IPS-20b (cell line): ENCODE results near the gene IFITM2.
A peak's percentile ranks its signal among the peaks of the same experiment; 100 is the strongest.
"Not testable (repeated sequence)": the region's sequence is repeated elsewhere in the genome, so short reads cannot be mapped to it uniquely, and the experiment has no call there.

ENCODE experiments used
- H3K27ac ChIP-seq: one replicate; pipeline ENCODE4 v1.5.1; 2013; ENCODE audit warnings: low read length
- H3K27me3 ChIP-seq: 2 replicates; pipeline ENCODE4 v1.6.1; 2013; ENCODE audit warnings: mild to moderate bottlenecking, low read length, inconsistent platforms; ENCODE audit not compliant: insufficient read depth
- H3K36me3 ChIP-seq: 2 replicates; pipeline ENCODE4 v1.6.1; 2013; ENCODE audit warnings: low read depth, mild to moderate bottlenecking, inconsistent platforms, low read length, moderate library complexity; ENCODE audit not compliant: insufficient read depth
- H3K4me1 ChIP-seq: 2 replicates; pipeline ENCODE4 v1.6.1; 2013; ENCODE audit warnings: mild to moderate bottlenecking, control low read depth, inconsistent platforms, low read length, moderate library complexity; ENCODE audit not compliant: insufficient read depth
- H3K4me3 ChIP-seq: 2 replicates; pipeline ENCODE4 v1.5.1; 2013; ENCODE audit warnings: mild to moderate bottlenecking, low read length, inconsistent platforms
- H3K9ac ChIP-seq: 2 replicates; pipeline ENCODE4 v1.6.1; 2013; ENCODE audit warnings: low read depth, mild to moderate bottlenecking, inconsistent platforms, low read length, moderate library complexity
- H3K9me3 ChIP-seq: 2 replicates; pipeline ENCODE4 v1.6.1; 2013; ENCODE audit warnings: mild to moderate bottlenecking, low read depth, low read length, inconsistent platforms; ENCODE audit not compliant: insufficient read depth

Gene IFITM2

DNA sequence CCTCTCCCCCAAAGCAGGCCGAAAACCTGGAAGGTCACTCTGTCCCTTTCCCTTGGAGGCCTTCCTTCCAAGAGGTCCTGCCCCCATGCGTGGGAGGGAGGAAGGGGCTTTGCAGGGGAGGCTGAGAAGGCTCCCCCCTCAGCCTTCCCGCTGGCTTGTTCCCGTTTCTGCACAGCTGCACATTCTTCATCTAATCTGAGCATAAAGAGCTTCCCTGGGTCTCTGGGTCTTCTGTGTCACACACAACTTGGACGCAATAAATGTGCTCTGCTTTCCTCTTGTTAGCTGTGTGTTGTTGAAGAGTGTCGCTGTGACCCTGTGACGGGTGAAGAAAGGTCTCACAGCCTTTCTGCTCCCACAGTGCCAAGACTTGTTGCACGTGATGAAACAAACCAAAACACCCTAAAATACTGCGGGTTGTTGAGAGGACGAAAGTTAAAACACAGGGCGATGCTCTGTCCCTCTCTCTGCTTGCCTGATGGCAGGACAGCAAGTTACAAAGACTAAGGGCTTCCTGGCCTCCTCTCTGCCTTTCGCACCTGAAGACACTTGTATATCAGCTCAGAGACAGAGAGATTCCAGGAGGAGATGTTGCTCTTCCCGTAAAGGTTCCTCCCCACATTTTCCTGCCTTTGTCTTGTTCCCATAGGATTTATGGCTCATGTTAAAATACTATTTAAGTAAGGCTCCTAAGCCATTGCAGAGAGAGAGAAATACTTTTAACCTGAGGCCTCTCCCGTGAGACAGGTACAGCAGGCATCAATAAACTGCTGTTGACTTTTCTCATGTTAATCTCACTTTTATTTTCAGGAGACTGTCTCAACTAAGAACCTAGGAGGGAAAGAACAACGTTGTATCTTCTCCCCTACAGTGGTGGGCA, 28.4 kb downstream of the IFITM2 start:
- Histone ChIP-seq H3K9ac (peak overlapping the region; percentile 54; the same call in 1 of the 2 replicates), H3K27ac (no peak overlapping the region), H3K27me3 (no peaks in the 10 kb centered on the region), H3K4me3 (no peak overlapping the region), H3K36me3 (no peaks in the 10 kb centered on the region), H3K4me1 (peaks cover 35% of the 10 kb centered on the region), H3K9me3 (peaks cover 6% of the 10 kb centered on the region)

GRCh38 chr11:336659-337198, 29.1 kb downstream of the IFITM2 start:
- Histone ChIP-seq H3K9ac (peak overlapping the region; percentile 54; the same call in 1 of the 2 replicates), H3K27me3 (no peaks in the 10 kb centered on the region), H3K9me3 (peaks cover 6% of the 10 kb centered on the region), H3K4me3 (no peak overlapping the region), H3K4me1 (peaks cover 37% of the 10 kb centered on the region), H3K36me3 (no peaks in the 10 kb centered on the region), H3K27ac (no peak overlapping the region)

DNA sequence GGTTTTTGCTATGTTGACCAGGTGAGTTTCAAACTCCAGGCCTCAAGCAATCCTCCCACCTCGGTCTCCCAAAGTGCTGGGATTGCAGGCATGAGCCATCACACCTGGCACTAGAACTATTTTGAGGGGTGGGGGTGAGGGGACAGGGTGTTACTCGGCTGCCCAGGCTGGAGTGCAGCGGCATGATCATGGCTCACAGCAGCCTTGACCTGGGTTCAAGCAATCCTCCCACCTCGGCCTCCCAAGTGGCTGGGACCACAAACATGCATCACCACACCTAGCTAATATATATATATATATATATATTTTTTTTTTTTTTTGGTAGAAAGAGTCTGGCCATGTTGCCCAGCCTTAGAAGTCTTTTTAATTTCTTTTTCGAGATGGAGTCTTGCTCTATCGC, 30.1 kb downstream of the IFITM2 start:
- Histone ChIP-seq H3K4me1 (peaks cover 37% of the 10 kb centered on the region), H3K4me3 (no peak overlapping the region), H3K36me3 (no peaks in the 10 kb centered on the region), H3K27ac (no peak overlapping the region), H3K9me3 (peaks cover 5% of the 10 kb centered on the region), H3K27me3 (no peaks in the 10 kb centered on the region), H3K9ac (no peak overlapping the region)

GRCh38 chr11:339963-340362, 32.3 kb downstream of the IFITM2 start:
- no peaks in the 10 kb centered on the region for H3K9me3 ChIP-seq
- peaks cover 30% of the 10 kb centered on the region for H3K4me1 ChIP-seq
- no peaks in the 10 kb centered on the region for H3K27me3 ChIP-seq
- H3K27ac ChIP-seq: peak overlapping the region; percentile 19
- H3K36me3 ChIP-seq: no peaks in the 10 kb centered on the region
- H3K9ac ChIP-seq: peak overlapping the region; percentile 29; the same call in 1 of the 2 replicates
- peak overlapping the region; percentile 3; the same call in 1 of the 2 replicates for H3K4me3 ChIP-seq

GRCh38 chr11:340539-341512, 33.2 kb downstream of the IFITM2 start:
- Histone ChIP-seq H3K36me3 (no peaks in the 10 kb centered on the region), H3K9ac (peak overlapping the region; percentile 29; the same call in 1 of the 2 replicates), H3K27ac (peak overlapping the region; percentile 19), H3K27me3 (no peaks in the 10 kb centered on the region), H3K9me3 (no peaks in the 10 kb centered on the region), H3K4me1 (peaks cover 26% of the 10 kb centered on the region), H3K4me3 (peak overlapping the region; percentile 3; the same call in 1 of the 2 replicates)

DNA sequence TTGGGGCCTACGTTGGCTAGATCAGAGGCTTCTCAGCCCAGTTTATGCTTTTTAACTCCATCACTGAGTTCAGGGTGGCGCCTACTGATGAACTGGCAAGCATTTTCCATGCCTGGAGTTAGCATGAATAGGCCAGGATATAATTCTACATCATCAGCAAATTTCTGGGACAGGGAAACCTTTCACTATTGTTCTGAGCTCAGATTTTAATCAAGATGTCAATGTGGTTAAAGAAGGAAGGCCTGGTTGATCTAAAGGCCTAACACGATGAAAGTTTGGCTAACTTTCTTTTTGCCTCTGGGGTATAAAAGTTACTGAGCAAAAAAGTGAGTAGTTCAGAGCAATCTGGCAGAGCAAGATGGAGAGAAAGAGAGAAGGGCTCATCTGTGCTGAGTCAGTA, 34.7 kb downstream of the IFITM2 start:
- H3K27me3 ChIP-seq: no peaks in the 10 kb centered on the region
- no peaks in the 10 kb centered on the region for H3K9me3 ChIP-seq
- peak overlapping the region; percentile 45; the same call in 1 of the 2 replicates for H3K9ac ChIP-seq
- peaks cover 14% of the 10 kb centered on the region; the same call in 1 of the 2 replicates for H3K4me1 ChIP-seq
- H3K4me3 ChIP-seq: no peak overlapping the region
- H3K36me3 ChIP-seq: no peaks in the 10 kb centered on the region
- no peak overlapping the region for H3K27ac ChIP-seq

- Histone ChIP-seq H3K27me3 (no peaks in the 10 kb centered on the region), H3K27ac (no peak overlapping the region), H3K4me3 (no peak overlapping the region), H3K36me3 (no peaks in the 10 kb centered on the region), H3K9me3 (no peaks in the 10 kb centered on the region), H3K9ac (no peak overlapping the region), H3K4me1 (peaks cover 12% of the 10 kb centered on the region; the same call in 1 of the 2 replicates)
Observed at GRCh38 chr11:344836-345578, 37.4 kb downstream of the IFITM2 start.

DNA sequence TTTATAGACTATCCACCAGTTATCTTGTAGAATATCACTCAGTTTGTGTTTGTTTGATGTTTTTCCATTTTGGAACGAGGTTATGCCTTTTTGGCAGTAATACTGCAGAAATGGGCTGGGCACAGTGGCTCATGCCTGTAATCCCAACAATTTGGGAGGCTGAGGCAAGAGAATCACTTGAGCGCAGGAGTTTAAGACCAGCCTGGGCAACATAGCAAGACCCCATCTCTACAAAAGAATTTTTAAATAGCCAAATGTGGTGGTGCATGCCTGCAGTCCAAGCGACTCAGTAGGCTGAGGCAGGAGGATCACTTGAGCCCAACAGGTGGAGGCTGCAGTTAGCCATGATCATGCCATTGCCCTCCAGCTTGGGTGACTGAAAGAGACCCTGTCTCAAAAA, 38.9 kb downstream of the IFITM2 start:
- Histone ChIP-seq H3K36me3 (no peaks in the 10 kb centered on the region), H3K9me3 (no peaks in the 10 kb centered on the region), H3K4me1 (no peaks in the 10 kb centered on the region; the same call in 1 of the 2 replicates), H3K9ac (no peak overlapping the region), H3K27ac (no peak overlapping the region), H3K4me3 (no peak overlapping the region), H3K27me3 (0 out of 2 replicates have a peak, but pooled peaks cover 5% of the 10 kb centered on the region)

GRCh38 chr11:349270-349954, 41.8 kb downstream of the IFITM2 start:
- not testable (repeated sequence) for H3K27ac ChIP-seq, H3K4me1 ChIP-seq, H3K27me3 ChIP-seq, H3K9ac ChIP-seq, H3K36me3 ChIP-seq, H3K4me3 ChIP-seq, H3K9me3 ChIP-seq

GRCh38 chr11:350033-350722, 42.6 kb downstream of the IFITM2 start:
- H3K9ac ChIP-seq, H3K36me3 ChIP-seq, H3K27me3 ChIP-seq, H3K9me3 ChIP-seq, H3K4me1 ChIP-seq, H3K27ac ChIP-seq, H3K4me3 ChIP-seq: not testable (repeated sequence)
